Measurements from ENCODE around the gene CABP4. TPM values are rescaled to one million over a fixed set of nuclear protein-coding genes. Genes with fewer than 3 reads are reported as not detected.

Gene CABP4
- total RNA-seq, 1 donor from 2014 or later = 0.35 TPM

- Mint-ChIP-seq H3K36me3 (ENCODE audit: unreplicated experiment) (peaks cover 17% of the 10 kb centered on the region), H3K27me3 (ENCODE audit: unreplicated experiment) (no peaks in the 10 kb centered on the region), H3K9me3 (ENCODE audit: unreplicated experiment) (no peaks in the 10 kb centered on the region), H3K27ac (ENCODE audit: unreplicated experiment) (no peak overlapping the region), H3K4me3 (ENCODE audit: unreplicated experiment) (no peak overlapping the region), H3K4me1 (ENCODE audit: unreplicated experiment) (peaks cover 2% of the 10 kb centered on the region)
- no peak for TF ChIP-seq CTCF (IDR thresholded peaks at IDR 0.05)
- DNase-seq (ENCODE audit: extremely low spot score, unreplicated experiment) = no peak
Observed at GRCh38 chr11:67492069-67492727, 37.0 kb downstream of the CABP4 start.

- DNase-seq (ENCODE audit: extremely low spot score, unreplicated experiment) = no peak
- H3K36me3 Mint-ChIP-seq (ENCODE audit: unreplicated experiment) = peaks cover 17% of the 10 kb centered on the region
- no peaks in the 10 kb centered on the region for H3K9me3 Mint-ChIP-seq (ENCODE audit: unreplicated experiment)
- no peak overlapping the region for H3K27ac Mint-ChIP-seq (ENCODE audit: unreplicated experiment)
- H3K4me3 Mint-ChIP-seq (ENCODE audit: unreplicated experiment) = no peak overlapping the region
- no peaks in the 10 kb centered on the region for H3K27me3 Mint-ChIP-seq (ENCODE audit: unreplicated experiment)
- no peak for TF ChIP-seq CTCF (IDR thresholded peaks at IDR 0.05)
- no peaks in the 10 kb centered on the region for H3K4me1 Mint-ChIP-seq (ENCODE audit: unreplicated experiment)
Observed at GRCh38 chr11:67492801-67493547, 37.8 kb downstream of the CABP4 start.

- no peak for DNase-seq (ENCODE audit: extremely low spot score, unreplicated experiment)
- Mint-ChIP-seq H3K4me3 (ENCODE audit: unreplicated experiment) (no peak overlapping the region), H3K9me3 (ENCODE audit: unreplicated experiment) (no peaks in the 10 kb centered on the region), H3K36me3 (ENCODE audit: unreplicated experiment) (peaks cover 14% of the 10 kb centered on the region), H3K27me3 (ENCODE audit: unreplicated experiment) (no peaks in the 10 kb centered on the region), H3K27ac (ENCODE audit: unreplicated experiment) (no peak overlapping the region), H3K4me1 (ENCODE audit: unreplicated experiment) (no peaks in the 10 kb centered on the region)
- no peak for TF ChIP-seq CTCF (IDR thresholded peaks at IDR 0.05)
Observed at GRCh38 chr11:67493548-67494370, 38.6 kb downstream of the CABP4 start.

GRCh38 chr11:67494371-67495233 lies 39.4 kb downstream of the CABP4 start:
- H3K27ac Mint-ChIP-seq (ENCODE audit: unreplicated experiment) = no peak overlapping the region
- no peaks in the 10 kb centered on the region for H3K4me1 Mint-ChIP-seq (ENCODE audit: unreplicated experiment)
- no peaks in the 10 kb centered on the region for H3K27me3 Mint-ChIP-seq (ENCODE audit: unreplicated experiment)
- peaks cover 14% of the 10 kb centered on the region for H3K36me3 Mint-ChIP-seq (ENCODE audit: unreplicated experiment)
- no peaks in the 10 kb centered on the region for H3K9me3 Mint-ChIP-seq (ENCODE audit: unreplicated experiment)
- H3K4me3 Mint-ChIP-seq (ENCODE audit: unreplicated experiment) = no peak overlapping the region
- no peak for TF ChIP-seq CTCF (IDR thresholded peaks at IDR 0.05)
- DNase-seq (ENCODE audit: extremely low spot score, unreplicated experiment) = no peak

Data from osteocyte (in vitro differentiated cells).